Spinal cord (tissue), 10 donors: ENCODE data around the gene HNRNPL. TPM values are rescaled to one million over a fixed set of nuclear protein-coding genes. Genes with fewer than 3 reads are reported as not detected.
"Not testable (repeated sequence)": the region's sequence is repeated elsewhere in the genome, so short reads cannot be mapped to it uniquely, and the experiment has no call there.

Experiments used
- DNase-seq, 6 donors: peaks; one replicate each; pipeline versions ENCODE4 v3.0.0 to v3.0.0-alpha.2; 2013 to 2015; ENCODE audit warnings: low spot score in 6 of 6, low read depth in 4 of 6
- H3K27ac ChIP-seq: one replicate; pipeline ENCODE4 v1.5.1; 2013; ENCODE audit warnings: low read depth, low read length, control low read depth
- H3K27me3 ChIP-seq: one replicate; pipeline ENCODE4 v1.6.1; 2013; ENCODE audit warnings: low read length; ENCODE audit not compliant: control insufficient read depth, insufficient read depth
- H3K36me3 ChIP-seq: one replicate; pipeline ENCODE4 v1.6.1; 2013; ENCODE audit warnings: low read length; ENCODE audit not compliant: control insufficient read depth, insufficient read depth
- H3K4me1 ChIP-seq: one replicate; pipeline ENCODE4 v1.6.1; 2013; ENCODE audit warnings: low read length; ENCODE audit not compliant: control insufficient read depth, insufficient read depth
- H3K4me3 ChIP-seq: one replicate; pipeline ENCODE4 v1.5.1; 2013; ENCODE audit warnings: low read depth, low read length, control low read depth
- H3K9me3 ChIP-seq: one replicate; pipeline ENCODE4 v1.6.1; 2013; ENCODE audit warnings: low read length; ENCODE audit not compliant: control insufficient read depth, insufficient read depth
- WGBS: methylation state at CpG from one replicate; pipeline ENCODE4 v1.1.5; 2013; ENCODE audit warnings: missing lambda C conversion rate; ENCODE audit not compliant: insufficient coverage; 5-methylcytosine and 5-hydroxymethylcytosine counted together
- polyA plus RNA-seq, 2 donors: library from polyadenylated mRNA; unstranded; fragments of 120-200 nt; gene quantifications; one replicate each; pipeline ENCODE4 v1.2.1, GENCODE V29; 2013; ENCODE audit not compliant: insufficient read length in 2 of 2
- total RNA-seq, 2 donors: library from RNA; depleted of rRNA in 1 of 2; stranded (reverse); fragments of 120-200 nt in 1 of 2; fragments of >200 nt in 1 of 2; gene quantifications; one replicate each; pipeline versions ENCODE4 v1.2.3 to v1.2.4, GENCODE V29; 2013 to 2014
- donor health status: healthy.

HNRNPL gene
- total and polyA plus RNA-seq, 4 donors: 214 to 338 (median 293) TPM

- no peak for DNase-seq
- H3K4me1 ChIP-seq: no peaks in the 10 kb centered on the region
- no peaks in the 10 kb centered on the region for H3K27me3 ChIP-seq
- H3K9me3 ChIP-seq: no peaks in the 10 kb centered on the region
- H3K4me3 ChIP-seq: no peak overlapping the region
- no peak overlapping the region for H3K27ac ChIP-seq
- peaks cover 73% of the 10 kb centered on the region for H3K36me3 ChIP-seq
- 94% methylated on average over 15 of the region's 15 CpGs for WGBS
Measured at GRCh38 chr19:38817081-38817480, 32.7 kb downstream of the HNRNPL start.

GRCh38 chr19:38816131-38816750 is 33.5 kb downstream of the HNRNPL start:
- Histone ChIP-seq H3K27ac (no peak overlapping the region), H3K36me3 (peaks cover 68% of the 10 kb centered on the region), H3K4me1 (no peaks in the 10 kb centered on the region), H3K4me3 (no peak overlapping the region), H3K27me3 (no peaks in the 10 kb centered on the region), H3K9me3 (no peaks in the 10 kb centered on the region)
- no peak for DNase-seq
- 95% methylated on average over 17 of the region's 18 CpGs for WGBS

DNA sequence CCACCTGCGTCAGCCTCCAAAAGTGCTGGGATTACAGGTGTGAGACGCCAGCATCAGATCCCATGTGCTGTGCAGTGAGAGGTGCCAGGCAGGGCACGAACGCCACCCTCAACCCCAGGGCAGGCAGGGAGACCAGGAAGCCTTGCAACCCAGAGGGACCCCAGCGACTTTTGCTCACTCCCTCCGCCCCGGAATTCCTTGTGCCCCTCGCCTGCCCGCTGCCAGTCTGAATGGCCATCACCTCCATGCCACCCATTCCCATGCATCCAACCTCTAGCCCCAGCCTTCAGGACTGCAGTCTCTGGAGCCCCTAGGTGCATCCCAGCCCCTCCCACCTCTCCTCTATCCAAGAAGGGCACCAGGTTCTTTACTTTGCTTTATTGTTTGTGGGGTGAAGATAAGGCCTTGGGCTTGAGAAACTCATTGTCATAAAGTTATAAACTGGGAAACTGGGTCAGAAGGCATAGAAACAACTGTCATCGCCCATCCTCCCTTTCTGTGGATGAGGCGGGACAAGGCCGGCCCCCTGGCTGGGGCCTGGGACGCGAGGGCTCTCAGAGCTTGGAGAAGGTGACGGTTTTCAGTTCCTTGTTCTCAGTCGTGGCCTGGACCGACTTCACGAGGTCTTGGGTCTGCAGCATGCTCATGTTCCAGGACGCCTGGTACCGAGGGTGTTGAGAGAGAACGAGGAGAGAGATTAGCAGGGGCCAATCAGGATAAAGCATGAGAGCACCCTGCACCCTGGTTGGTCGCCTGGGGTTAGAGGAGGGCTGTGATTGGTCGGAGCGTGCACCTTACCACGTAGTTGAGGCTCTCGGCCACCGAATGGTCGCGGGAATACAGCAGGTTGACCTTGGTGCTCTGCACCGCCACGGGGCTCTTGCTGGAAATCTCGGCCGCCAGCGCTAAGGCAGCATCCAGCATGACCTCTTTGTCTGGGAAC is 34.5 kb downstream of the HNRNPL start:
- Histone ChIP-seq H3K27me3 (no peaks in the 10 kb centered on the region), H3K4me1 (no peaks in the 10 kb centered on the region), H3K27ac (no peak overlapping the region), H3K4me3 (no peak overlapping the region), H3K9me3 (no peaks in the 10 kb centered on the region), H3K36me3 (peaks cover 62% of the 10 kb centered on the region)
- no peak for DNase-seq
- WGBS: 92% methylated on average over 27 of the region's 34 CpGs

GRCh38 chr19:38813932-38814331 is 35.9 kb downstream of the HNRNPL start:
- not testable (repeated sequence) for H3K4me1 ChIP-seq, H3K4me3 ChIP-seq, H3K27ac ChIP-seq, H3K9me3 ChIP-seq, DNase-seq, H3K27me3 ChIP-seq
- no CpG with 5 or more reads among the region's 2 CpGs for WGBS
- peaks cover 53% of the 10 kb centered on the region for H3K36me3 ChIP-seq

DNA sequence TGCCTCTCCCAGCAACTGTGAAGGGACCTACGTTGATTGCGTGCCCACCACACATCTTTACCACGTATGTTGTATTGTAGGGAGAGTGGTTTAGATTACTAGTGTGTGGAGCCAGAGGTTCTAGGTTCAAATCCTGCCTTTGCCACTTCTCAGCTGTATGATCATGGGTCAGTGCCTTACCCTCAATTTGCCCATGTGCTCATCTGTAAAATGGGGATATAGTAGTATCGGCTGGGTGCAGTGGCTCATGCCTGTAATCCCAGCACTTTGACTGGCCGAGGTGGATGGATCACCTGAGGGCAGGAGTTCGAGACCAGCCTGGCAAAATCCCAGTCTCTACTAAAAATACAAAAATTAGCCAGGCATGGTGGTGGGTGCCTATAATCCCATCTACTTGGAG is 36.5 kb downstream of the HNRNPL start:
- no peak overlapping the region for H3K27ac ChIP-seq
- no peaks in the 10 kb centered on the region for H3K9me3 ChIP-seq
- no peaks in the 10 kb centered on the region for H3K4me1 ChIP-seq
- H3K27me3 ChIP-seq: no peaks in the 10 kb centered on the region
- peaks cover 51% of the 10 kb centered on the region for H3K36me3 ChIP-seq
- WGBS: 100% methylated on average over 2 of the region's 6 CpGs
- no peak for DNase-seq
- no peak overlapping the region for H3K4me3 ChIP-seq

DNA sequence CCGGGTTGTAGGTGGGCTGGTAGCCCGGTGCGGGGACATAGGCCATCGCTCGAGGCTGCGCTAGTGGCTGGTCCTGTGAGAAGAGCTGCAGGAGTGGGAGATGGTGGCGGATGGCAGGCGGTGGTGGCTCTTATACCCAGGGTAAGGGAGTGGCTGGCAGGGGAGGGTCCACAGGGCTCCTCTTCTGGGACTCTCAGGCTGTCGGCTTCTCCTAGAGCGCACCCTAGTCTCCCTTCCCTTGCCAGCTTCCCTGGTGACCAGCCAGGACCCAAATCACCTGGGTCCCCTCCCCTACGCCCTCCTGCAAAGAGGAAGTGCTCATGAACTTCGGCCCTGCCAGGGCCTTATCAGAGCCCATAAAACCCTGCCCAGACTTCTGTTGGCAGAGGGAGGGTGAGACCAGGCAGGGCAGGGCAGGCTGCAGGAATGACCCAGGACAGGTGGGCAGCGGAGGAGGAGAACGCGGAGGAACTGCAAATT is 36.9 kb downstream of the HNRNPL start, which contains the start of gene LGALS4:
TSS of gene LGALS4 (minus strand) at position 105 of the 480 bp plus-strand sequence. CDS start at position 46, 59 bp downstream.
- H3K27ac ChIP-seq: no peak within 1 kb of the TSS
- H3K9me3 ChIP-seq: no peaks in the 10 kb centered on the region
- H3K4me1 ChIP-seq: no peaks in the 10 kb centered on the region
- no peaks in the 10 kb centered on the region for H3K27me3 ChIP-seq
- DNase-seq: no peak
- WGBS: 92% methylated on average over 10 of the region's 15 CpGs
- H3K4me3 ChIP-seq: no peak within 1 kb of the TSS
- H3K36me3 ChIP-seq: peaks cover 47% of the 10 kb centered on the region

- Histone ChIP-seq H3K4me3 (no peak overlapping the region), H3K27ac (no peak overlapping the region), H3K27me3 (no peaks in the 10 kb centered on the region), H3K4me1 (no peaks in the 10 kb centered on the region), H3K36me3 (peaks cover 40% of the 10 kb centered on the region), H3K9me3 (no peaks in the 10 kb centered on the region)
- no peak for DNase-seq
- 78% methylated on average over 15 of the region's 18 CpGs for WGBS
Measured at GRCh38 chr19:38812009-38812840, 37.6 kb downstream of the HNRNPL start.

DNA sequence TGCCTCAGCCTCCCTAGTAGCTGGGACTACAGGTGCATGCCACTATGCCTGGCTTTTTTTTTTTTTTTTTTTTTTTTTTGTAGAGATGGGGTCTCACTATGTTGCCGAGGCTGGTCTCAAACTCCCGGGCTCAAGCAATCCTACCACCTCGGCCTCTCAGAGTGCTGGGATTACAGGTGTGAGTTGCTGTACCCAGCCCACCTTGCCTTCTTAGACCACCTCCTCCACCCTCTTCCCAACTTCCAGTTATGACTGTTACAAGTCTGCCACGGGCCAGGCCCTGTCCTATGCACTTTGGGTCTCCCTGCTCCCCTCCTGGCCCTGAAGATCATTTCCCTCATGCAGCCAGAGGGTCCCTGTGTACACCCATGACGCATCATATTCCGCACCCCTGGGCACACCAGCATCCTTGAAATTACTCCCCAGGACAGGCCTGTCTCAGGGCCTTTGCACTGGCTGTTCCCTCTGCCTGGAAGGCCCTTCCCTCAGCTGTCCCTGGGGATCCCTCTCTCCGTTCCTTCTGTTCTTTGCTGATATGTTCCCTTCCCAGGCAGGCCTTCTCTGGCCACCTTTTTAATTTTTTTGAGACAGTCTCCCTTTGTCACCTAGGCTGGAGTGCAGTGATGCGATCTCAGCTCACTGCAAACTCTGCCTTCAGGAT is 40.1 kb downstream of the HNRNPL start:
- H3K4me1 ChIP-seq: no peaks in the 10 kb centered on the region
- no peak for DNase-seq
- H3K27ac ChIP-seq: no peak overlapping the region
- H3K9me3 ChIP-seq: no peaks in the 10 kb centered on the region
- H3K36me3 ChIP-seq: peaks cover 15% of the 10 kb centered on the region
- H3K4me3 ChIP-seq: no peak overlapping the region
- no peaks in the 10 kb centered on the region for H3K27me3 ChIP-seq
- WGBS: 97% methylated on average over 5 of the region's 8 CpGs

GRCh38 chr19:38808741-38809140 is 41.0 kb downstream of the HNRNPL start:
- Histone ChIP-seq H3K36me3 (peaks cover 15% of the 10 kb centered on the region), H3K4me3 (no peak overlapping the region), H3K4me1 (no peaks in the 10 kb centered on the region), H3K9me3 (no peaks in the 10 kb centered on the region), H3K27ac (no peak overlapping the region), H3K27me3 (no peaks in the 10 kb centered on the region)
- no peak for DNase-seq
- WGBS: 92% methylated on average over 16 of the region's 17 CpGs
